ENCODE results near the gene KLF15.

- TF ChIP-seq GATA2 (IDR thresholded peaks at IDR 0.05; ENCODE audit: low read depth, low read length) (no peak), GATA3 (IDR thresholded peaks at IDR 0.05; ENCODE audit: low read depth, low read length) (no peak)
These were observed 7.0 kb upstream of the KLF15 start for GRCh38 chr3:126364130-126364695.
